PC-9 (cell line): ENCODE measurements around the gene GRIN3A.
"Not testable (repeated sequence)": the region's sequence is repeated elsewhere in the genome, so short reads cannot be mapped to it uniquely, and the experiment has no call there.

Experiments used
- EZH2 ChIP-seq: fragments of 200-600 bp; sonication (generic); IDR thresholded peaks from 2 replicates; pipeline ENCODE4 v1.8.0; 2017; ENCODE audit warnings: antibody characterized with exemption, low read depth
- TF ChIP-seq, protein P1 (sequence below): fragments of 200-600 bp; sonication (generic); conservative IDR thresholded peaks from 2 replicates; pipeline ENCODE4 v1.6.1; 2017; ENCODE audit warnings: mixed run types, antibody characterized with exemption, mild to moderate bottlenecking, moderate library complexity

DNA sequence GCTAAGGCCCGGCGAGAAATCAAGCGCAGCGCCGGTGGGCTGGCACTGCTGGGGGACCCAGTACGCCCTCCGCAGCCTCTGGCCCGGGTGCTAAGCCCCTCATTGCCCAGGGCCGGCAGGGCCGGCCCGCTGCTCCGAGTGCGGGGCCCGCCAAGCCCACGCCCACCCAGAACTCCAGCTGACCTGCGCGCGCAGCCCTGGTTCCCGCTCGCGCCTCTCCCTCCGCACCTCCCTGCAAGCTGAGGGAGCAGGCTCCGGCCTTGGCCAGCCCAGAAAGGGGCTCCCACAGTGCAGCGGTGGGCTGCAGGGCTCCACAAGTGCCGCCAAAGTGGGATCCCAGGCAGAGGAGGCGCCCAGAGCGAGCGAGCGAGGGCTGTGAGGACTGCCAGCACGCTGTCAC is 14.2 kb downstream of the GRIN3A start:
- not testable (repeated sequence) for TF ChIP-seq EZH2
- TF ChIP-seq, protein P1, sequence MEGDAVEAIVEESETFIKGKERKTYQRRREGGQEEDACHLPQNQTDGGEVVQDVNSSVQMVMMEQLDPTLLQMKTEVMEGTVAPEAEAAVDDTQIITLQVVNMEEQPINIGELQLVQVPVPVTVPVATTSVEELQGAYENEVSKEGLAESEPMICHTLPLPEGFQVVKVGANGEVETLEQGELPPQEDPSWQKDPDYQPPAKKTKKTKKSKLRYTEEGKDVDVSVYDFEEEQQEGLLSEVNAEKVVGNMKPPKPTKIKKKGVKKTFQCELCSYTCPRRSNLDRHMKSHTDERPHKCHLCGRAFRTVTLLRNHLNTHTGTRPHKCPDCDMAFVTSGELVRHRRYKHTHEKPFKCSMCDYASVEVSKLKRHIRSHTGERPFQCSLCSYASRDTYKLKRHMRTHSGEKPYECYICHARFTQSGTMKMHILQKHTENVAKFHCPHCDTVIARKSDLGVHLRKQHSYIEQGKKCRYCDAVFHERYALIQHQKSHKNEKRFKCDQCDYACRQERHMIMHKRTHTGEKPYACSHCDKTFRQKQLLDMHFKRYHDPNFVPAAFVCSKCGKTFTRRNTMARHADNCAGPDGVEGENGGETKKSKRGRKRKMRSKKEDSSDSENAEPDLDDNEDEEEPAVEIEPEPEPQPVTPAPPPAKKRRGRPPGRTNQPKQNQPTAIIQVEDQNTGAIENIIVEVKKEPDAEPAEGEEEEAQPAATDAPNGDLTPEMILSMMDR = not testable (repeated sequence)
